Measurements from ENCODE around the gene RFTN1. TPM values are rescaled to one million over a fixed set of nuclear protein-coding genes. Genes with fewer than 3 reads are reported as not detected.

The RFTN1 gene
- total RNA-seq, 1 experiment from 2014 or later, result 2.2 TPM

GRCh38 chr3:16484984-16485383 is 28.5 kb downstream of the RFTN1 start:
- no peak overlapping the region for H4K91ac ChIP-seq (ENCODE audit: insufficient read length, low read depth, low read length)
- H2BK12ac ChIP-seq (ENCODE audit: insufficient read length, low read depth, low read length), result no peak overlapping the region
- peaks cover 16% of the 10 kb centered on the region; the same call in 1 of the 2 replicates for H3K4me1 ChIP-seq (ENCODE audit: insufficient read depth, low read length)
- H3K9me3 ChIP-seq (ENCODE audit: control insufficient read depth, low read depth, low read length), result no peaks in the 10 kb centered on the region
- Mint-ChIP-seq H3K4me3 (no peak overlapping the region), H3K9me3 (no peaks in the 10 kb centered on the region; a peak in 1 of 5 replicates), H3K36me3 (ENCODE audit: insufficient read depth in 1 of 3, low read depth in 3 of 3) (no peaks in the 10 kb centered on the region; a peak in 1 of 7 replicates), H3K27ac (no peak overlapping the region), H3K27me3 (ENCODE audit: low read depth) (peaks cover 45% of the 10 kb centered on the region), H3K4me1 (peaks cover 41% of the 10 kb centered on the region in 2 experiments)
- no peak overlapping the region for H3K56ac ChIP-seq (ENCODE audit: insufficient read length, low read depth, low read length)
- H3K79me1 ChIP-seq (ENCODE audit: insufficient read depth, low read depth, low read length, poor library complexity, severe bottlenecking), result no peaks in the 10 kb centered on the region
- H3K23me2 ChIP-seq (ENCODE audit: insufficient read length, low read depth, low read length, poor library complexity, severe bottlenecking), result no peaks in the 10 kb centered on the region
- no peak overlapping the region for H3K9ac ChIP-seq (ENCODE audit: extremely low read depth, insufficient read length, low read length)
- no peak for TF ChIP-seq CTCF (conservative IDR thresholded peaks at IDR 0.05)
- H3K14ac ChIP-seq (ENCODE audit: insufficient read depth, low read length), result no peak overlapping the region
- H2BK120ac ChIP-seq (ENCODE audit: low read depth, low read length, poor library complexity, severe bottlenecking), result no peak overlapping the region
- no peak overlapping the region for H2BK20ac ChIP-seq (ENCODE audit: low read depth, low read length, poor library complexity, severe bottlenecking)
- no peak overlapping the region for H3K4ac ChIP-seq (ENCODE audit: low read depth, low read length)
- no peak for DNase-seq
- no peaks in the 10 kb centered on the region for H3K79me2 ChIP-seq (ENCODE audit: insufficient read depth, low read length)
- no peaks in the 10 kb centered on the region for H4K20me1 ChIP-seq (ENCODE audit: control insufficient read depth, insufficient read depth, insufficient read length)
- H3K27ac ChIP-seq (ENCODE audit: insufficient read length, low read depth, low read length), result no peak overlapping the region
- no peaks in the 10 kb centered on the region for H3K27me3 ChIP-seq (ENCODE audit: insufficient read depth, low read length)
- no peak overlapping the region for H3K23ac ChIP-seq (ENCODE audit: insufficient read length, low read depth, low read length)
- H2AK5ac ChIP-seq (ENCODE audit: insufficient read length, low read length), result no peak overlapping the region
- no peak overlapping the region for H3K4me2 ChIP-seq (ENCODE audit: insufficient read depth, insufficient read length, low read length)
- H2AFZ ChIP-seq (ENCODE audit: low read length), result no peak overlapping the region
- no peak overlapping the region for H4K8ac ChIP-seq (replicated peaks; ENCODE audit: insufficient read length, low read depth, low read length)
- H3T11ph ChIP-seq (ENCODE audit: low read length), result no peak overlapping the region
- WGBS (ENCODE audit: extremely low coverage, insufficient read length, low lambda C conversion rate), result no CpG with 5 or more reads among the region's 2 CpGs
- no peak overlapping the region for H2BK5ac ChIP-seq (ENCODE audit: insufficient read length, low read length)
- no peak overlapping the region for H4K5ac ChIP-seq (ENCODE audit: insufficient read length, low read depth, low read length)
- no peak overlapping the region for H3K18ac ChIP-seq (ENCODE audit: insufficient read length, low read depth, low read length)
- no peak overlapping the region for H2BK15ac ChIP-seq (ENCODE audit: low read depth, low read length)
